Bronchial epithelial cell (primary cell): Measurements from ENCODE around the gene SSC5D. TPM values are rescaled to one million over a fixed set of nuclear protein-coding genes. Genes with fewer than 3 reads are reported as not detected.

Experiments
- DNase-seq: peaks from one replicate; pipeline ENCODE4 v3.0.0-alpha.2; 2010; ENCODE audit warnings: low read depth
- FAIRE-seq: peaks from 2 replicates; lab custom pipeline; 2011; peaks lifted over from hg19 to GRCh38; lab: Jason Lieb, UNC
- H3K27me3 ChIP-seq: 2 replicates; pipeline ENCODE4 v1.5.1; 2011; ENCODE audit warnings: low read length; ENCODE audit not compliant: control insufficient read depth, insufficient read depth
- H3K36me3 ChIP-seq: 2 replicates; pipeline ENCODE4 v1.5.1; 2011; ENCODE audit warnings: low read length; ENCODE audit not compliant: control insufficient read depth, insufficient read depth
- H3K4me3 ChIP-seq: 2 replicates; pipeline ENCODE4 v1.5.1; 2011; ENCODE audit warnings: mild to moderate bottlenecking, low read depth, low read length, control low read depth
- CTCF ChIP-seq: IDR thresholded peaks from 2 replicates; pipeline ENCODE4 v1.5.1; 2011; ENCODE audit warnings: mild to moderate bottlenecking, moderate library complexity, low read length, control low read depth, inconsistent platforms; ENCODE audit not compliant: insufficient read depth, severe bottlenecking
- total RNA-seq: library from RNA; depleted of rRNA; stranded (reverse); fragments of >200 nt; gene quantifications from 2 replicates; pipeline ENCODE4 v1.2.1, GENCODE V29; 2014

The SSC5D gene
- under 0.01 and 0.26 TPM in 2 replicates for total RNA-seq

- H3K27me3 ChIP-seq: peaks cover 5% of the 10 kb centered on the region
- TF ChIP-seq CTCF: no peak
- no peak for FAIRE-seq
- DNase-seq: no peak
- no peak within 1 kb of the TSS for H3K4me3 ChIP-seq
- H3K36me3 ChIP-seq: peaks cover 2% of the 10 kb centered on the region
These were observed at the start of gene SSC5D for GRCh38 chr19:55487924-55488687. Gene SSC5D (plus strand): TSS chr19:55488436. CDS start chr19:55488590, 154 bp downstream.

GRCh38 chr19:55439052-55439451 lies 49.2 kb upstream of the SSC5D start:
- no peak for FAIRE-seq
- Histone ChIP-seq H3K36me3 (no peaks in the 10 kb centered on the region), H3K27me3 (peaks cover 29% of the 10 kb centered on the region), H3K4me3 (no peak overlapping the region)
- DNase-seq: no peak
- TF ChIP-seq CTCF: no peak

GRCh38 chr19:55440411-55441105 lies 47.7 kb upstream of the SSC5D start:
- no peak for TF ChIP-seq CTCF
- Histone ChIP-seq H3K4me3 (no peak overlapping the region), H3K36me3 (no peaks in the 10 kb centered on the region), H3K27me3 (peaks cover 35% of the 10 kb centered on the region)
- DNase-seq (no peak), FAIRE-seq (no peak)

DNA sequence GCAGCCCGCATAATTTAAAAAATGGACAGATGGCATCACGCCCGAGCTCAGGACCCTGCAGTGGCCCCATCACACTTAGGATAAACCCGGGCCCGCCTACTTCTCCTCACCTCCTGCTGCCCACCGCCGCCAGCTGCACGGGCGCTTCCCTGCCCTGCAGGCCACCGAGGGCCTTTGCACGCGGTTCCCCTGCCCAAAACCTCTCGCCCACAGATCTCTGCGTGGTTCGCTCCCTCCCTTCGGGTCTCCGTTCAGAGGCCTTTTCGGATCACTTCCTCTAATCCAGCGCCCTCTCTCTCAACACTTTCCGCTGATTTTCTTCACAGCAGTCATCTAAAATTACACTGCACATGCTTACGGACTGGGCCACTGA lies 46.9 kb upstream of the SSC5D start:
- Histone ChIP-seq H3K36me3 (no peaks in the 10 kb centered on the region), H3K4me3 (no peak overlapping the region), H3K27me3 (peaks cover 35% of the 10 kb centered on the region)
- DNase-seq (no peak), FAIRE-seq (no peak)
- no peak for TF ChIP-seq CTCF

DNA sequence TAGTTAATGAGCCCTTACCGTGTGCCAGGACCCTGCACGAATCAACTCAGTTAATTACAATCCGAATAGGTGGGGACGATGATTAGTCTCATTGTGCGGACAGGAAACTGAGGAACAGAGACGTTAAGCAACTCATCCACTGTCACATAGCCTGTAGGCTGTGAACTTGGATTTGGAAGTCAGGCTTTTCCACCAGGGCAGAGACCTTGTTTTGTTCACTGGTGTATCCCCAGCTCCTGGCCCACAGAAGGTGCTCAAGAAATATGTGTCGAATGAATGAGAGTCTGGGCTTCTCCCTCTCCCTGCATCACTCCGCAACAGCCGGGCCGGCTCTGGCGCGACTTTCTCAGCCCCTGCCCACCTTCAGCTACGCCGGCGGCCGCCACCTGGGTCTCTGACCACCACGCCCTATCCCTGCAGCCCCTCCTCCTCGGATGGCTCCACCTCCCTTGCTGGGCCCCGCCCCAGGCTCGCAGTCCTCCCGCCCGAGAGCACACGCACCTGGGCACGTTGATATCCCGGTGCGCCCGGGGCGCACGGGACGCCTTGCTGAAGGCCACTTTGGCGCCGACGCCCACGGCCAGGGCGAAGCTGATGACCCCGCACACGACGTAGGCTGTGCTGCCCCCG lies 46.4 kb upstream of the SSC5D start:
- H3K4me3 ChIP-seq: no peak overlapping the region
- H3K36me3 ChIP-seq: no peaks in the 10 kb centered on the region
- no peak for FAIRE-seq
- TF ChIP-seq CTCF: no peak
- peaks cover 35% of the 10 kb centered on the region for H3K27me3 ChIP-seq
- DNase-seq: no peak
